Measurements from ENCODE around the gene SH3GLB2.
A peak's percentile ranks its signal among the peaks of the same experiment; 100 is the strongest.
"Not testable (repeated sequence)": the region's sequence is repeated elsewhere in the genome, so short reads cannot be mapped to it uniquely, and the experiment has no call there.

Gene SH3GLB2

GRCh38 chr9:128987805-128988204, 40.3 kb downstream of the SH3GLB2 start:
- peak; percentile 36 for DNase-seq

GRCh38 chr9:128986671-128987070, 41.5 kb downstream of the SH3GLB2 start:
- DNase-seq: no peak

- no peak for DNase-seq
Measured at GRCh38 chr9:128983536-128983935, 44.6 kb downstream of the SH3GLB2 start.

DNA sequence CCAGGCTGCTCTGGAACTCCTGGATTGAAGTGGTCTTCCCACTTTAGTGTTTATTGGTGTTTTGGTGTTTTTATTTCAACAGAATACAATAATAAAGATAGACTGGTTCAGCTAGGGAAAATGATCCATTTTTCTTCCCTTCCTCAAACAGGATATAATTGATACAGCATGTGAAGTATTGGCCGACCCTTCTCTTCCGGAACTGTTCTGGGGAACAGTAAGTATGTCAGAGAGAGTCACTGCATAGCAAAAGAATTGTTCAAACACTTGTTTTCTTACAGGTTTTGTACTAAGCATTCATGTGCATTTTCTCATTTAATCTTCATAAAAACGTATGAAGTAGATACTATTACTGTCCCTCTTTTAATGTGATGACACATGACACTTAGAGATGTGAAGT, 49.0 kb downstream of the SH3GLB2 start:
- DNase-seq: no peak

DNA sequence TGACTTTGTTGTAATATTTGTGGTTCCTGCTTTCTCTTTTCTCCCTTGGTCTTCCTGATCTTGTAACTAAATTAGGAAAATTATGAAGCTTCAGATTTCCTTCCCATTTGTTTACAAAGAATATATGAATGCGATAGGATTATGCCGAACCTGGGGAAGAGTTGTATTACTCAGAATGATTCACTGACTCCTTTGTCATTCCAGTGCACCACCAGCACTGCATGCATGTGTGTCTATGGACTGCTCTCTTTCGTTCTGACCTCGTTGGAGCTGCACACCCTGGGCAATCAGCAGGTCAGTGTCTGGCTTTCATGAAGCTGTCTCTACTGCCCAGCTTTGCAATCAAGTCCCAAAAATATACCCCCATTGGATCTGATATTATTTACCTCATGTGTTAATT, 55.2 kb downstream of the SH3GLB2 start:
- peak; percentile 24 for DNase-seq

DNA sequence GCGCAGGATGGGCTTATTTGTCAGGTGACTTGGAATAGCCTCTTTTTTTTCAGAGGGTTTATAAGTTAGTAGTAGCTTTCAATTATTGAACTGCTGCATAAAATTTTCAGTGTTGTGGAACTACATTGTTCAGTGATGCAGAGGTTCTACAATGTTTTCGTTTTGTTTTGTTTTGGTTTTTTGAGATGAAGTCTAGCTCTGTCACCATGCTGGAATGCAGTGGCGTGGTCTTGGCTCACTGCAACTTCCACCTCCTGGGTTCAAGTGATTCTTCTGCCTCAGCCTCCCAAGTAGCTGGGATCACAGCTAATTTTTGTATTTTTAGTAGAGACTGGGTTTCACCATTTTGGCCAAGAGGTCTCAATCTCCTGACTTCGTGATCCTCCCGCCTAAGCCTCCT, 58.6 kb downstream of the SH3GLB2 start:
- no peak for DNase-seq

GRCh38 chr9:128961403-128961802, 66.7 kb downstream of the SH3GLB2 start:
- DNase-seq: not testable (repeated sequence)

All from amniotic stem cell (primary cell).